GM18873 (cell line): ENCODE measurements around the gene LRRC7.

Source experiments
- ATAC-seq: cut with Tn5 transposase; IDR thresholded peaks from one replicate; pipeline ENCODE4 v1.9.1; 2021; ENCODE audit warnings: mild to moderate bottlenecking, moderate library complexity, moderate number of reproducible peaks; ENCODE audit not compliant: unreplicated experiment, low FRiP score

Gene LRRC7

DNA sequence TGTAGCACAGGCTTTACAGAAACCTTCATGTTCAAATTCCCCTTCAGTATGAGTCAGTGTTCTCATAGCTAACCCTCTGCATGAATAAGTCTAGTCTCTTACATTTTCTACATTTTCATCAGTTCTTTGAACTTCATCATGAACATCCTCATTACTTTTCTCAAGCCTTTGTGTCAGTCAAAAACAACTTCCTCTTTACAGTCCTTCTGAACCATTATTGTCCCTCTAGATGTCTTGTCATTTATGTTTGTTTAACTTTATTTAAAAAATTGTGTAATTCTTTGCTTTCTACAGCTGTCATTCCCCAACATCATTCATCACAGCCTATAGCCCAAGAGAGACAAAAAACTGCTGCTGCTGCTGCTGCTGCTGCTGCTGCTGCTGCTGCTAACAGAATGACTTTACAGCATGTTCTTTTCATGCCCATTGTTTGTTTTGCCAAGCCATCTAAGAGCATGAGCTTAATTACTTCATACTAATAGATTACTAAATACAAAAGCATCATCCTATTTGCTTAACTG is 504.6 kb downstream of the LRRC7 start:
- no peak for ATAC-seq

DNA sequence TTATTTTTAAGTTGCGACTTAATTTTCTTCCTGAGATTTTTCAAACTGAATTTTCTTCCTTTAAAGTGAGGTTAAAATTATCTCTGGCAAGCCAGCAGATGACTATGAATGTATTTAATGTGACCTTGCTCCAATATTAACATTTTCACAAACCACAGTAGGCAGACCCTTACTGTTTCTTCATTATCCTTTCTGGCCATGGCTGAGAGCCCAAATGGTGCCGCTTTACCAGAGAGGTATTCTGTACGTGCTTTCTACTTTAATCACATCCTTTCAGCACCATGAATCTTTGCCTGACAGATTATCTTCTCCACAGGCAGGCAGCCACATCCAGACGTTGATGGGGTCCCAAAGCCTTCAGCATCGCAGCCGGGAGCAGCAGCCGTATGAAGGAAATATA is 508.0 kb downstream of the LRRC7 start:
- no peak for ATAC-seq

DNA sequence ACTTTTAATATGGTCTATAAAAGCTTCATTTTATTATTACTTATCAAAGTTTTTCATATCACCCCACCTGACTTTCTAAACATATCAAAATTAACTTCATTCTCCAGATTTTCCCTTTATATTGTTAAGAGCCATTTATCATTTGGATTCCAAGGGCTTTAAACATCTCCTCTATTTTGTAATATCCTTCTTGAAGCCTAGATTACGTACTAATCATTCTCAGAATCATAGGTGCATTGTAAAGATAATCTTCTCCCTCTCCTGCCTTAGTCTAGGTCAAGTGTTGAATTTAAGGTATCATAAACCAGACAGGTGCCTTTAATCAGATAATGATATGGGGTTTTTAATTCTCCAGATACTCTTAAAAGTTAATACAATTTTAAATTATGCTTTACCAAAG is 509.3 kb downstream of the LRRC7 start:
- no peak for ATAC-seq

DNA sequence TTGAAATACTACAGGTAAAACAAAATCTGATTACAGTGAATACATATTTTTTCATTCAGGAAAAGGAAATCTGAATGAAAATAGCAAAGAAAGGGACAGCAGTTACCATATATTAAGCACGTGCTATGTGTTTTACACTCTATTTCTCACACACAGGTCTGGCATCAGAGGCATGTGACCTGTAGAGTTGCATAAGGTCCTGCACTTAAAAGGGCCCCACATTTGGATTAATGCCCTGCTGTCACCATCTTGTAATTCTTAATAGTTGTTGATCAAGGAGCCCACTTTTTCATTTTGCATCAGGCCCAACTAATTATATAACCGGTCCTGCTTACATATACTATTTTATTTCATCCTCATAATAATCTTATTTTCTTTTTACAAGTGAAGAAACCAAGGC is 511.8 kb downstream of the LRRC7 start:
- ATAC-seq = no peak

- ATAC-seq = no peak
These were observed 515.8 kb downstream of the LRRC7 start for GRCh38 chr1:70083519-70083918.

DNA sequence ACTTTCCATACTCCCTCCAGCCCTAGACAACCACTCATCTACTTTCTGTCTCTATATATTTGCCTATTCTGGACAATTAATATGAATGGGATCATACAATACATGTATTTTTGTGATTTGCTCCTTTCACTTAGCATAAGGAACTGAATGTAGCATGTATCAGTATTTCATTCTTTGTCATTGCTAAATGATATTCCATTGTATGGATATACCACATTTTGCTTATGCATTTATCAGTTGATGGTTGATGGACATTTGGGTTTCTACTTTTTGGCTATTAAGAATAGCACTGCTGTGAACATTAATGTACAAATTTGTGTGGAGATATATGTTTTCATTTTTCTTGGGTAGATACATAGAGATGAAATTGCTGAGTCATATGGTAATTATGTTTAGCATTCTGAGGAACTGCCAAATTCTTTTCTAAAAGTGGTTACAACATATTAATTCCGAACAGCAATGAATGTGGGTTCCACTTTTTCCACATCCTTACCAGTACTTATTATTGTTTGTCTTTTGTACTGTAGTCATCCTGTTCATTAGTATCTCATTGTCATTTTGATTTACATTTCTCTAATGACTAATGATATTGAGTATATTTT is 516.7 kb downstream of the LRRC7 start:
- no peak for ATAC-seq

DNA sequence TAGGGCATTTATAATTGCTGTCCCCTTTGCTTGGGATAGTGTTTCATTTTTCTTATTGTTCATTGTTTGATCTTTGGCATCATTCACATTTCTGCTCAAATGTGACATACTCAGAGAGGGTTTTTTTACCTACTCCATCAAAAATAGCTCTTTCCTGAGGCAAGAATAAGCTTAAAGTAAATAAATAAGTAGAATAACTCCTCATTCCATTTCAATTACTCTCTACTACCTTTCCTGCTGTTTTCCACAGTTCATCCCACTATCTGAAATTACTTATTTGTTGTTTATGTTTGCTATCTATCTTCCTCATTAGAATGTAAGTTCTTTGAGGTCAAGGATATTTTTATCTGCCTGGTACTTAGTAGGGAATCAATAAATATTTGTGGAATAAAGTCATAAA is 517.8 kb downstream of the LRRC7 start:
- no peak for ATAC-seq

DNA sequence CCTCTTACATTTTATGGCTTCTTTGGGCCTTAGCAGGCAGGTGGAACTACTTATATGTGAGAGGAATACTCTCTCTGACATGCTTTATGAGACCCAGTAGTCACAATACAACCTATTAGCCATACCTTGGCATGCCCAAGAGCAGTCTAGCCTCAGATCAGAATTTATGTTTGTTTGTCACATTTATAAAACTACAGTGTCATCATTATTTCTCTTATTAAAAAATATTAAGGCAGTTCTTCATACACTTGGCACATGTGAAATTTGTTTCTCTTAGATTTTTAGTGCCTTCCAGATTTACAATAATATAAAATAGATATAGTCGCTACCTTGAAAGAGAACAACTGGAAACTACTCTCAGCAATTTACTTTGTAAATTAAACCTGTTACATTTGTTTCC is 519.2 kb downstream of the LRRC7 start:
- ATAC-seq = no peak

GRCh38 chr1:70090141-70090540 is 522.4 kb downstream of the LRRC7 start:
- ATAC-seq = no peak

DNA sequence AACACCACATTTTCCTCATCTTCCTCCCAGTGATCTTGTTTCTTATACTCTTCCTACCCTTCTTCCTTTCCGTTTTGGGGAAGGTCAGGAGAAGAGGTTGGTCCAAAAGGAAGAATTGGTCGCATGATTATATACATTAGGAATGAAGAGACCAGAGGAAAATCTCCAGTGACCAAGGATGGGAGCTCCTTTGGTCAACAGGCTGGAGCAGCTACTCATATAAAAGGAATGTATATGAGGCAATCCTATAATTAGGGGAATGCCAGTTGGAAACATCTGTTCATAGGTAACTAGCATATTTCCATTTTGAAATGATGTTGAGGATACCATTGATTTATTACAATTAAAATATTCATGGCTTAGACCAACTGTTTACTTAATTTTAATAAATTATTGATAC is 523.2 kb downstream of the LRRC7 start:
- no peak for ATAC-seq

DNA sequence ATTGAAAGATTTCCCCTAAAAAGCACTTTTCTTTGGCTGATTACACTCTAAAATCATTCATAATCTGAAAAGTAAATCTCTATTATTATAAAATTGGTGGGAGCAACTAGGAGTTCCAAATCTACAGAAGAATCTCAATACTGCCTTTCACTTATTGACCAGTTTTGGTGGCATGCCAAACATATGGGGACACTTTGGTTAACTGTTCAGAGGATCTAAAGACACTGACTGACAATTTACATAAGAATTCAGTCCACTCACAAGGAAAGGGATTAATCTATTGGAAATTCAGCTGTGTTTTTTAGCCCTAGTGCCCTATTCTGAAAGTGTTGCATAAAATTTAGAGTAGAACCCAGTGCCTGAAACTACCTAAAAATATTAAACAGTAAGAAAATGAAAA is 524.1 kb downstream of the LRRC7 start:
- no peak for ATAC-seq

GRCh38 chr1:70092526-70092925 is 524.8 kb downstream of the LRRC7 start:
- ATAC-seq = no peak

GRCh38 chr1:70093250-70093975 is 525.7 kb downstream of the LRRC7 start:
- no peak for ATAC-seq

- no peak for ATAC-seq
These were observed 533.5 kb downstream of the LRRC7 start for GRCh38 chr1:70101231-70101630.

DNA sequence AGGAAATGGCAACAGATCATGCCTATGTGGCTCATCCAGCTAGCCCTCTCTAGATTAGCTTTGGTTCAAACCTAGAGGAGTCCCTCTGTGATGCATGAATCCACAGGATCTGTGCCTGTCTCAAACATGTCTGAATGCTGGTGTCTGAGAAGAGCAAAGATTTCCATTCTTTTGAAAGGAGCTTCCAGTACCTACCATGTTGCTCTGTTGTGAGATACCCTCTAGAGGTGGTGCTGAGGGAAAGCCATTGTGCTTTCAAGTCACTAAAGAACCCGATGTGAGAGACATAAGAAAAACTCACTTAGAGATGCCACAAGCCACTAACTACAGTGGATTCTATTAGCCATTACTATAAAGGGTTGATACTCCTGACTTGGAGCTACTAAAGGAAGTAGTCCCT is 534.1 kb downstream of the LRRC7 start:
- no peak for ATAC-seq

- ATAC-seq = no peak
These were observed 536.0 kb downstream of the LRRC7 start for GRCh38 chr1:70103770-70104169.

- ATAC-seq = no peak
These were observed 541.5 kb downstream of the LRRC7 start for GRCh38 chr1:70109241-70109640.

DNA sequence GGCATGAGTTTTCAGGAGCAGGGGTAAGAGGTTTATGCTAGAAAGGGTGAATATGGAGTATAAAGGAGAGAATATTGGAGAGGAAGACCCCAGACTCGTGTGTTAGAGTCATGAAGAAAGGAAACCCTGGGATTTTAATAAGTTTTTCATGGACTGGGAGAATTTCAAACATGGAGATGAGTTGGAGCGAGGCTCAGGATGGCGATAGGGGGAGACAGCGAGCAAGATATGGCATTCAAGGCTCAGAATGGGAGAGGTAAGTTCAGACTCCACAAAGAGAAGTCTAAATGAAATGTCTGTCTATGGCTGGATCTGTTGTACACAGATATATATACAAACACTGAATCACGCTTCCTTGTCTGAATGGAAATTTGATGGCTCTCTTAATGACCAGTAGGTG is 545.1 kb downstream of the LRRC7 start:
- no peak for ATAC-seq

DNA sequence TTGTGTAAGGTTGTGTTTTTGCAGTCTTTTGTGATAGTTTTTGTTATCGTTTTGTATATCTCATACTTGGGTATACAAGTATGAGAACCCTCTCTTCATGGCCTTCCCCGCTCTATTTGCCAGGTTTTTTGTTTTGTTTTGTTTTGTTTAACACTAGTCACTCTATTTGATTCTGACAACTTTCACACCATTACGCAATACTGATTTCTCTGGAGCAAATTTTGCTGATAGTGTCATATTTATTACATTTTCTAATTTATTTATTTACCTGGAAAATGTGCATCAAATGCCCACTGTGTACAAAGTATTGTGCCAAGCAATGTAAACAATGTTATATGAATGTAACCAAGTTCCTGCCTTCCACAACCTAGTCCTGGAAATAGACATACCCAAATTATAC is 547.6 kb downstream of the LRRC7 start:
- no peak for ATAC-seq

- no peak for ATAC-seq
These were observed 549.3 kb downstream of the LRRC7 start for GRCh38 chr1:70117046-70117445.

GRCh38 chr1:70134148-70134547 is 566.4 kb downstream of the LRRC7 start:
- no peak for ATAC-seq

DNA sequence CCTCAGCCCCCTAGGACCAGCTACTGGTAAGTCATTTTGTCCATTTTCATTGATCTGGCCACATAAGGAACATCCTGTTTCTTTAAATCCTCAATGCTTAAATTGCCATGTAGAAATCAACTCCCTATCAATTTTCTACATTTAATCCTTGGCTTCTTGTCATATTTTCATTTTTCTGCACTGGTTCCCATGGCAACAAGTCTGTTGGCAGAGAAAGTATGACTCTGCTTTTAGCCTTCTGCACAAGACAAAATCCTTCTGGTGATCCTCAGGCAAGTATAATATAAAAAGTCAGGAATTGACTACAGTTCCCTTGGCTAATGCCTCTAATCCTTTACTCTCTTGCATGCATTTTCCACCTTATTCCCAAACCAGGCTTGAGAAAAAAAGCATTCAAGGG is 572.6 kb downstream of the LRRC7 start:
- ATAC-seq = no peak
